SJCRH30 (cell line): ENCODE data around the gene GFAP. TPM values are rescaled to one million over a fixed set of nuclear protein-coding genes. Genes with fewer than 3 reads are reported as not detected.

Experiments used
- DNase-seq, 2 experiments: peaks; one replicate each; pipeline ENCODE4 v3.0.0-alpha.2; 2015 to 2020
- H3K27ac ChIP-seq: fragments of 250-450 bp; sonication (Bioruptor Pico); 2 replicates; pipeline ENCODE4 v1.5.1; 2020; ENCODE audit warnings: mild to moderate bottlenecking, moderate library complexity
- H3K27me3 ChIP-seq: fragments of 250-450 bp; sonication (Bioruptor Pico); 2 replicates; pipeline ENCODE4 v1.5.1; 2020; ENCODE audit warnings: mild to moderate bottlenecking, moderate library complexity
- H3K36me3 ChIP-seq: fragments of 250-450 bp; sonication (Bioruptor Pico); 2 replicates; pipeline ENCODE4 v1.5.1; 2020; ENCODE audit warnings: mild to moderate bottlenecking, moderate library complexity
- H3K4me1 ChIP-seq: fragments of 250-450 bp; sonication (Bioruptor Pico); 2 replicates; pipeline ENCODE4 v1.5.1; 2020; ENCODE audit warnings: mild to moderate bottlenecking, moderate library complexity
- H3K4me3 ChIP-seq: fragments of 250-450 bp; sonication (Bioruptor Pico); 2 replicates; pipeline ENCODE4 v1.5.1; 2020; ENCODE audit warnings: mild to moderate bottlenecking, moderate library complexity
- H3K9me3 ChIP-seq: fragments of 250-450 bp; sonication (Bioruptor Pico); replicated peaks from 2 replicates; pipeline ENCODE4 v1.5.1; 2020; ENCODE audit warnings: mild to moderate bottlenecking, moderate library complexity
- total RNA-seq: library from RNA; depleted of rRNA; stranded (reverse); fragments of >200 nt; shearing (Covaris generic); gene quantifications from 2 replicates; pipeline ENCODE4 v1.2.3, GENCODE V29; 2014

The GFAP gene
- total RNA-seq, 1 experiment from 2014 or later, result 0.14 TPM

- Histone ChIP-seq H3K9me3 (no peaks in the 10 kb centered on the region), H3K4me3 (no peak overlapping the region), H3K4me1 (peaks cover 9% of the 10 kb centered on the region; the same call in 1 of the 2 replicates), H3K27me3 (no peaks in the 10 kb centered on the region), H3K36me3 (peaks cover 28% of the 10 kb centered on the region), H3K27ac (no peak overlapping the region)
- peak in 1 of 2 experiments; percentile 40 for DNase-seq
Measured at GRCh38 chr17:44924107-44924544, 8.8 kb upstream of the GFAP start.

- DNase-seq, result peak in 1 of 2 experiments; percentile 41
- H3K4me1 ChIP-seq, result peaks cover 9% of the 10 kb centered on the region; the same call in 1 of the 2 replicates
- H3K27me3 ChIP-seq, result no peaks in the 10 kb centered on the region
- H3K4me3 ChIP-seq, result no peak overlapping the region
- peaks cover 19% of the 10 kb centered on the region for H3K36me3 ChIP-seq
- H3K27ac ChIP-seq, result no peak overlapping the region
- H3K9me3 ChIP-seq, result no peaks in the 10 kb centered on the region
Measured at GRCh38 chr17:44922746-44923470, 7.6 kb upstream of the GFAP start.

GRCh38 chr17:44922136-44922535 is 6.8 kb upstream of the GFAP start:
- no peaks in the 10 kb centered on the region for H3K9me3 ChIP-seq
- no peaks in the 10 kb centered on the region for H3K27me3 ChIP-seq
- H3K27ac ChIP-seq, result no peak overlapping the region
- H3K4me1 ChIP-seq, result peaks cover 9% of the 10 kb centered on the region; the same call in 1 of the 2 replicates
- H3K36me3 ChIP-seq, result peaks cover 11% of the 10 kb centered on the region
- H3K4me3 ChIP-seq, result no peak overlapping the region
- DNase-seq, result no peak

- Histone ChIP-seq H3K4me1 (peaks cover 9% of the 10 kb centered on the region; the same call in 1 of the 2 replicates), H3K4me3 (no peak overlapping the region), H3K27me3 (no peaks in the 10 kb centered on the region), H3K9me3 (no peaks in the 10 kb centered on the region), H3K36me3 (peaks cover 6% of the 10 kb centered on the region; the same call in 1 of the 2 replicates), H3K27ac (no peak overlapping the region)
- peak; percentile 66 to 76 for DNase-seq
Measured at GRCh38 chr17:44921122-44921882, 6.0 kb upstream of the GFAP start.

- Histone ChIP-seq H3K27me3 (no peaks in the 10 kb centered on the region), H3K4me1 (peaks cover 9% of the 10 kb centered on the region; the same call in 1 of the 2 replicates), H3K4me3 (no peak overlapping the region), H3K27ac (no peak overlapping the region), H3K9me3 (no peaks in the 10 kb centered on the region), H3K36me3 (peaks cover 2% of the 10 kb centered on the region; the same call in 1 of the 2 replicates)
- DNase-seq, result peak in 1 of 2 experiments; percentile 37
Measured at GRCh38 chr17:44920565-44920940, 5.3 kb upstream of the GFAP start.

- no peak overlapping the region for H3K27ac ChIP-seq
- peak; percentile 84 to 90 for DNase-seq
Measured at GRCh38 chr17:44919885-44920564, 4.7 kb upstream of the GFAP start.

GRCh38 chr17:44919411-44919810 is 4.1 kb upstream of the GFAP start:
- Histone ChIP-seq H3K27ac (no peak overlapping the region), H3K4me3 (no peak overlapping the region), H3K9me3 (no peaks in the 10 kb centered on the region), H3K4me1 (peaks cover 9% of the 10 kb centered on the region; the same call in 1 of the 2 replicates), H3K27me3 (no peaks in the 10 kb centered on the region), H3K36me3 (no peaks in the 10 kb centered on the region)
- DNase-seq, result no peak

More at GRCh38 chr17:44919885-44920564, 4.7 kb upstream of the GFAP start:
- peaks cover 9% of the 10 kb centered on the region; the same call in 1 of the 2 replicates for H3K4me1 ChIP-seq
- H3K9me3 ChIP-seq, result no peaks in the 10 kb centered on the region
- H3K36me3 ChIP-seq, result no peaks in the 10 kb centered on the region
- H3K27me3 ChIP-seq, result no peaks in the 10 kb centered on the region
- H3K4me3 ChIP-seq, result no peak overlapping the region

- Histone ChIP-seq H3K27me3 (no peaks in the 10 kb centered on the region), H3K4me1 (peaks cover 5% of the 10 kb centered on the region; the same call in 1 of the 2 replicates), H3K4me3 (no peak overlapping the region), H3K36me3 (no peaks in the 10 kb centered on the region), H3K27ac (no peak overlapping the region), H3K9me3 (no peaks in the 10 kb centered on the region)
- no peak for DNase-seq
Measured at GRCh38 chr17:44918006-44918405, 2.7 kb upstream of the GFAP start.

GRCh38 chr17:44917456-44917855 is 2.2 kb upstream of the GFAP start:
- Histone ChIP-seq H3K9me3 (no peaks in the 10 kb centered on the region), H3K4me3 (no peak overlapping the region), H3K27me3 (no peaks in the 10 kb centered on the region), H3K4me1 (peaks cover 2% of the 10 kb centered on the region; the same call in 1 of the 2 replicates), H3K27ac (no peak overlapping the region), H3K36me3 (no peaks in the 10 kb centered on the region)
- DNase-seq, result no peak

- DNase-seq, result no peak
- no peaks in the 10 kb centered on the region for H3K27me3 ChIP-seq
- H3K9me3 ChIP-seq, result no peaks in the 10 kb centered on the region
- no peak overlapping the region for H3K27ac ChIP-seq
- H3K4me1 ChIP-seq, result 0 out of 2 replicates have a peak, but pooled peaks cover 2% of the 10 kb centered on the region
- H3K4me3 ChIP-seq, result no peak overlapping the region
- no peaks in the 10 kb centered on the region for H3K36me3 ChIP-seq
Measured at GRCh38 chr17:44916781-44917241, 1.5 kb upstream of the GFAP start.

- H3K4me1 ChIP-seq, result 0 out of 2 replicates have a peak, but pooled peaks cover 2% of the 10 kb centered on the region
- no peaks in the 10 kb centered on the region for H3K9me3 ChIP-seq
- no peak overlapping the region for H3K4me3 ChIP-seq
- H3K36me3 ChIP-seq, result no peaks in the 10 kb centered on the region
- no peak for DNase-seq
- H3K27ac ChIP-seq, result no peak overlapping the region
- no peaks in the 10 kb centered on the region for H3K27me3 ChIP-seq
Measured at GRCh38 chr17:44915862-44916780, 821 bp upstream of the GFAP start.

GRCh38 chr17:44914698-44915271 is 515 bp downstream of the GFAP start:
- H3K4me1 ChIP-seq, result peaks cover 12% of the 10 kb centered on the region
- no peak overlapping the region for H3K4me3 ChIP-seq
- H3K9me3 ChIP-seq, result no peaks in the 10 kb centered on the region
- H3K27ac ChIP-seq, result no peak overlapping the region
- no peaks in the 10 kb centered on the region for H3K36me3 ChIP-seq
- H3K27me3 ChIP-seq, result no peaks in the 10 kb centered on the region
- no peak for DNase-seq

GRCh38 chr17:44914148-44914547 is 1.2 kb downstream of the GFAP start:
- Histone ChIP-seq H3K4me3 (no peak overlapping the region), H3K27me3 (no peaks in the 10 kb centered on the region), H3K4me1 (peaks cover 16% of the 10 kb centered on the region), H3K36me3 (no peaks in the 10 kb centered on the region), H3K27ac (no peak overlapping the region), H3K9me3 (no peaks in the 10 kb centered on the region)
- no peak for DNase-seq
